GM18517 (cell line): ENCODE data around the gene CYP4F12.
"Not testable (repeated sequence)": the region's sequence is repeated elsewhere in the genome, so short reads cannot be mapped to it uniquely, and the experiment has no call there.

ENCODE experiments used
- ATAC-seq: cut with Tn5 transposase; IDR thresholded peaks from one replicate; pipeline ENCODE4 v1.9.1; 2021; ENCODE audit warnings: mild to moderate bottlenecking, moderate library complexity; ENCODE audit not compliant: unreplicated experiment

The CYP4F12 gene

DNA sequence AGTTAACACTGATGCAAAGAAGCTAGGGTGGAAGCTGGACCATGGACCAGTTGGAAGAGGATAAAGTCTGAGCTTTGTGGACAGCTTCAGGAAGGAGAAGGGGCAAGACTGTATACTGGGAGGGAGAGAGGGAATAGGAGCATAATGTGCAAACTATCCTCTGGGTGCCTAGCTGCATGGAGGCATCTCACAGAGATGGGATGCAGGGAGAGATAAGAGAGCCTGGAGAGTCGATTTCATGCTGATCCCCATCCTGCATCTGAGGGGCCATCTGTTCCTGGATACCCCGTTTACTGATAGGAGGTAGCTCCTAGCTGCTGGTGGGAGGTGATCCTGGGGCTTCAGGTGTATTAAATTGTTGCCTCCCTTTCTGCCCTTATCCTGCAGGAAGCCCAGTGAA is 23.4 kb upstream of the CYP4F12 start:
- ATAC-seq, result no peak

DNA sequence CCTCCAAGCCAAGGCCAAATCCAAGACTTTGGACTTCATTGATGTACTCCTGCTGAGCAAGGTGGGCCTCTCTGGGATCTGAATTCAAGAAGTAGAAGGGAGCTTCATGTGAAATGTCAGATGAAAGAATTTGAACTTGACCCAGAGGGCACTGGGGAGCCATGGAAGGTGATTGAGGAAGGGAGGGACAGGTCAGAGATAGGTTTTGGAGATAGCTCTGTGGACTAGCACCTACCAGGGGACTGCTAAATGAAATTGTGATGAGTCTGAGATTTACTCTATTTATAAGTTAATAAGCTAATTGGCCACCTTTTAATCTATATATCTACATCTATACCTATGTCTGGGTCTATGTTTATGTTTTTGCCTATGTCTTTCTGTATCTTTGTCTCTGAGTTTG is 22.8 kb upstream of the CYP4F12 start:
- not testable (repeated sequence) for ATAC-seq

DNA sequence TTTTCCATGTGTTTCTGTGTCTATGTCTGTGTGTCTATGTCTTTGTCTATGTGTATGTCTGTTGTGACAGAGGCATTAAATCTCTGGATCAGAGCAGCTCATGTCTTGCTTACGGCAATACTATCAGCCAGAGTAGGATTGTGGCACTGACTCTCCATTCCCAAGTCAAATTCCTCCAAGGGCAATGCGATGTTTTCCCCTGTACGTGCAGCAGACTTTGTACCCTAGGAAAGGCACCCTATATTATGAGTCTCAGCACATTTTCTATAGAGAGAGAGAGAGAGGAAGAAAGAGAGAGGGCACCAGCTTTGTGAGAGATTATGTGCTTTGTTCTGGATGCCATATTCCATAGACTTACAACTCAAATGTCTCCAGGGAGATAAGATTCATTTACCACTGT is 21.1 kb upstream of the CYP4F12 start:
- no peak for ATAC-seq

DNA sequence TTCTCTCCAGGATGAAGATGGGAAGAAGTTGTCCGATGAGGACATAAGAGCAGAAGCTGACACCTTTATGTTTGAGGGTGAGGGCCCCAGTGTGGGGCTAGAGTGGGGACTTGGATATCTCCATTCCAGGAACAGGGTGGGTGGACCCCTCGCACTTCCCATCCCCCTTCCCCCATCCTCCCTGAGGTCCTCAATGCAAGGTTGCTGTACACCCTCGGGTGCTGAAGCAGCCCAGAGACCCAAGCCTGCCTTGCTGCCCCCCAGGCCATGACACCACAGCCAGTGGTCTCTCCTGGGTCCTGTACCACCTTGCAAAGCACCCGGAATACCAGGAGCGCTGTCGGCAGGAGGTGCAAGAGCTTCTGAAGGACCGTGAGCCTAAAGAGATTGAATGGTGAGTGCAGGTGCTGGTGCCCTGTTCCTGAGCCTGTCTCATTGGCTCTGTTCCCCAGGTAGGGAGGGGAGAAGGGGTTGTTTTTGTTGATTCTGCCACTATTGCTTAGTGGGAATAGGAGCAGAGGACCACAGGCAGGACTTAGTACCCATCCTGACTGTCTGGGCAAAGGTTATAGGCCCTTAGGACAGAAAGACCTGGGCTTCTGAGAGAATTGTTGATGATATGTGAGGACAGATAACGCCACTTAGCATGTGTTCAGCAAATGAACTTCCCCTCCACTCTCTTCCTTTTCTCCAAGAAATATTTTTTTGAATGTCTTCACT is 20.2 kb upstream of the CYP4F12 start:
- no peak for ATAC-seq

DNA sequence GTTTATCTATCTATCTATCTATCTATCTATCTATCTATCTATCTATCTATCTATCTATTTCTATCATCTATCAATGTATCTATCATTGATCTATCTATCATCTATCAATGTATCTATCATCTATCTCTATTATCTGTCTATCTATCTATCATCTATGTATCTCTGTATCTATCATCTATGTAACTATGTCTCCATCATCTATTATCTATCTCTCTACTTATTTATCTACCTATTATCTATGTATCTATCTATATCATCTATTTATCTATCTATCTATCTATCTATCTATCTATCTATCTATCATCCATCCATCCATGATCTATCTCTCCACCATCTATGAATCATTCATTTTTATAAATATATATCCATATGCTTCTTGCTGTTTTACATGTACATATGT is 16.4 kb upstream of the CYP4F12 start:
- ATAC-seq, result no peak

DNA sequence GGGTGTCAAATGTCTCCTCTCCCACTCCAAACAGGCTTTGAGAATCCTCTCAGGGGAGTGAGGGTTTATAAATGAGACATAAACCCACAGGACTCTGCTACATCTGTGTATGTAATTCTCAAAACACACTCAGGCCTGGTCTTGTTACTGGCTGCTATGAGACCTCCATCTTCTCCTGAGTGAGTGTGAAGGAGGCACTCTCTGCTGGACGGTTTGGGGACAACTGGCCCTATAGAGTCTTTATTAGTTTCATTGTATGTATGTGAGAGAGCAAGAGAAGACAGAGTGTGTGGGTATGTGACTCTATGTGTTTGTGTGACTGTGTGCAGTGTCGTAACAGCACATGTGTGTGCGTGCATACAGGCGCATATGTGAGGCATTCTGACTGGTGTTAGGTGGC is 9.6 kb upstream of the CYP4F12 start:
- ATAC-seq, result no peak

DNA sequence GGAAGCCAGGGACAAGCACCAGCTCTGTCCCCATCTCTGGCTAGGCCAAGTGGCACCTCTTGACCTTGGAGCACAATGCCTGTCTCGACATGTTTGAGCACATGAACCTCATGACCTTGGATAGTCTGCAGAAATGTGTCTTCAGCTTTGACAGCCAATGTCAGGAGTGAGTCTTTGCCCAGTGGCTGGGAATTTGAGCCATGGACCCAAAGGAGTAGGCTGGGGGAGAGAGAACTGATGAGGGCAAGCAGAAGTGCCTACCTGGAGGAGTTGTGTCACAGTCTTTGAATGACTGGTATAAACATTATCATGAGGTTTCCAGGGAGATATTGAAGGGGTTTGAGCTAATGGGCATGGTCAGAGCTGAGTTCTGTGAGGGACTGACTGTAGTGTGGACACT is 6.7 kb upstream of the CYP4F12 start:
- no peak for ATAC-seq

DNA sequence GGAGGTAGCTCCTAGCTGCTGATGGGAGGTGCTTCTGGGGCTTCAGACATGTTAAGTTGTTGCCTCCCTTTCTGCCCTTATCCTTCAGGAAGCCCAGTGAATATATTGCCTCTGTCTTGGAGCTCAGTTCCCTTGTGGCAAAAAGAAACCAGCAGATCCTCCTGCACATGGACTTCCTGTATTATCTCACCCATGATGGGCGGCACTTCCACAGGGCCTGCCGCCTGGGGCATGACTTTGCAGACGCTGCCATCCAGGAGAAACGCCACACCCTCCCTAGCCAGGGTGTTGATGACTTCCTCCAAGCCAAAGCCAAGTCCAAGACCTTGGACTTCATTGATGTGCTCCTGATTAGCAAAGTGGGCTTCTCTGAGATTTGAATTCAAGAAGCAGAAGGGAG is 6.0 kb upstream of the CYP4F12 start:
- no peak for ATAC-seq

DNA sequence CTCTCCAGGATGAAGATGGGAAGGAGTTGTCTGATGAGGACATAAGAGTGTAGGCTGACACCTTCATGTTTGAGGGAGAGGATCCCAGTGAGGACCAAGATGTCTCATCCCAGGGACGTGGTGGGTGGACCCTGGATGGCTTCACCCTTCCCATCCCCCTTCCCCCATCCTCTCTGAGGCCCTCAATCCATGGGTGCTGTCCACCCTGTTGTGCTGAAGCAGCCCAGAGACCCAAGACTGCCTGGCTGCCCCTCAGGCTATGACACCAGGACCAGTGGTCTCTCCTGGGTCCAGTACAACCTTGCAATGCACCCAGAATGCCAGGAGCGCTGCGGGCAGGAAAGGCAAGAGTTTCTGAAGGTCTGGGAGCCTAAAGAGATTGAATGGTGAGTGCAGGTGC is 3.4 kb upstream of the CYP4F12 start:
- no peak for ATAC-seq

DNA sequence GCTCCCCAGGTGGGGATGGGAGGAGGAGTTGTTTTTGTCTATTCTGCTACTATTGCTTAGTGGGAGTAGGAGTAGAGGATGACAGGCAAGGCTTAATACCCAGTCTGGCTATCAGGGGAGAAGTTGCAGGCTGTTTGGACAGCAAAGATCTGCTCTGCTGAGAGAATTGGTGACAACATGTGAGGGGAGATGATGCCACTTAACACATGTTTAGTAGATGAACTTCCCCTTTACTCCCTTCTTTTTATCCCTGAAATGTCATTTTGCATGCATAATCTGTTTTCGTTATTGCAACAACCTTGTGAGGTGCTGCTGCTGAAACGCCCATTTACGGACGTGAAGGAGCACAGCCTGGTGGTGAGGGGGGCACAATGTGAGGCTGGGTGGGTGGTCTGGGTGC is 3.0 kb upstream of the CYP4F12 start:
- ATAC-seq, result no peak

DNA sequence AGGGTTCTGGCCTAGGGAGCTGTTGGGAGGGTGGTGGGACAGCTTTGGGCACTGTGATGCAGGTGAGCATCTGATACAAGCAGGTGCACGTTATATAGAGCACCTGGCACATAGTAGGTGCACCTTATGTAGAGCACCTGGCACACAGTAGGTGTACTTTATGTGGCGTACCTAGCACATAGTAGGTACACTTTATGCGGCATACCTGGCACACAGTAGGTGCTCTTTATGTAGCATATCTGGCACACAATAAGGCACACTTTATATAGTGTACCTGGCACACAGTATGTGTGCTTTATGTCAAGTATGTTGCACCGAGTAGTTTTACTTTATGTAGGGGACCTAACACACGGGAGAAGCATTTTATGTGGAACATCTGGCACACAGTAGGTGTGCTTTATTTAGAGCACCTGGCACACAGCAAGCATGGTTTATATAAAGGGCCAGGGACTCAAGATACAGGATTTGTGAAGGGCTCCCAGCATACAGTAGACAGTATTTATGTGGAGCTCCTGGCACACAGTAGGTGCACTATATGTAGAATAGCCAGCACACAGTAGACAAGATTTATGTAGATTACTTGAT is 1.6 kb upstream of the CYP4F12 start:
- ATAC-seq, result no peak

DNA sequence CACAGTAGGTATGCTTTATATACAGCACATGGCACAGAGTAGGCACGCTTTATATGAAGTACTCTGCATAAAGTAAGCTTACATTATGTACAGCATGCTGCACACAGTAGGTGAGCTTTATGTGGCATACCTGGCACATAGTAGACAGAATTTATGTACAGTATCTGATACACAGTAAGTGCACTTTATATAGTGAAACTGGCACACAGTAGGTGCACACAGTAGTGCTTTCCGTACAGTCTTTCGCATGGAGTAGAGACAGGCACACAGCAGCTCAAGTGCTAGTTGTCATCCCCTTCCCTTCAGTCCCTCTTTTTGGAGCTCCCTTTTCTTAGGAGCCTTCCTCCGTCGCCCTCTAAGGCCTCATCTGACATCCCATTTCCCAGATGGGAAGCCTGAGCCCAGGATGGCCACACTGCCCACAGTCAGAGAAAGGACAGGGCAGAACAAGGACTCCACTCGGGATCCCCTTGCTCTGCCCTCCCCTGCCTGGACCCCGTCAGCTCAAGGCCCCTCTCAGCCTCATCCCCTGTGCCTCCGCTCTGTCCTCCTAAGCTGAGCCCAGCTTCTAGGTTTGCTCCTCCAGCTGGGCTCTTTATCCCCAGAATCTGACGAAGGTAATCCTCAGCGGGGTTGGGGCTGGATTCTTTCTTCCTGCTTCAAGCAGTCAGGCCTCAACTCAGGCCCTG is 852 bp upstream of the CYP4F12 start:
- no peak for ATAC-seq

DNA sequence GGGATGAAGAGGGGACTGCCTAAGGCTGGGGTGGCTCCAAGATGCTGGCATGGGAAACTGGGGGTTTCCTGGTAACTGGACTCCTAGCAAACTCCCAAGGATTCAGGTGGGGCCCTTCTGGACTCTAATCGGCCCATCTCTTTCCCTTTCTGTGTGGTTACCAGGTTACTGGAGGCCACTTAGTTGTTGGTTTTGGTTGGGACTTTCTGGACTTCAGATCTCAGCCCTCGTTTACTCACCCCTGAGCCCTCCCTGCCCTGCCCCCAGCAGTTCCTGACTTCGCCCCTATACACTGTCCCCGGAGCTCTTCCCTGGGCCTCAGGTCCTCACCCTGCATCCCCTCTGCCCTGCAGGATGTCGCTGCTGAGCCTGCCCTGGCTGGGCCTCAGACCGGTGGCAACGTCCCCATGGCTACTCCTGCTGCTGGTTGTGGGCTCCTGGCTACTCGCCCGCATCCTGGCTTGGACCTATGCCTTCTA is 328 bp downstream of the CYP4F12 start:
- no peak for ATAC-seq

DNA sequence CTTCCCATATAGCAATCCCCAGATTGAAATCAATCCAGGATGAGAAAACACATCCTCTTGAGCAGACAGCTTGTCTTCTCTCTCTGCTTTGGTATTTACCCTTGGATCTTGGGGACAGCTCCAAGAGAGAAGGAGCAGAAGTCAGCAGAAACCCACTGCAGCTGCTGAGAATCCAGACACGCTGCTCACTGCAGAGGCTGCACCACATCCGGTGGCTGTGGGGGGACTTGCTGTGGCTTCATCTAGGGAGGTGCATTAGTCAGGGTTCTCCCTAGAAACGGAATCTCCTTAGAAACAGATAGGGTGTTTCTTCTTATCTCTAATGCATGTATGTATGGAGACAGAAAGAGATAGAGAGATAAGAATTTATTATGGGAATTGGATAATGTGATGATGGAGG is 2.7 kb downstream of the CYP4F12 start:
- ATAC-seq, result no peak

DNA sequence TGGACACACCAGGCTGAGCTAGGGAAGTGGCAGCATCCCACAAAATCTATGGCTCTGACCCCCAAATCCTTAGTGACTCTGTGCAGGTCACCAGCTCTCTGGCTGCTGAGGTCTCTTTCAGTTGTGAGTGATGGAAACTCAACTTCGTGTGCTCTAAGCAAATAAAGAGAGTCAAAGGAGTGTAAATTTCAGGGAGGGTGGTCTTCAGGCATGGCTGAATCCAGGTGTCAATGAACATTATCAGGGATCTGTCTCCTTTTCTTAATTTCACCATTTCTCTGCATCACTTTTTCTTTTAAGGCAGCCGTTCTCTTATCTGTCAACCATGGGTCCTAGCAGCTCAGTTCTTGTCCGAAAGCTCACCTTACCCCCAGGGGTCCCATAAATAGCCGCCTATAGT is 6.2 kb downstream of the CYP4F12 start:
- ATAC-seq, result no peak

DNA sequence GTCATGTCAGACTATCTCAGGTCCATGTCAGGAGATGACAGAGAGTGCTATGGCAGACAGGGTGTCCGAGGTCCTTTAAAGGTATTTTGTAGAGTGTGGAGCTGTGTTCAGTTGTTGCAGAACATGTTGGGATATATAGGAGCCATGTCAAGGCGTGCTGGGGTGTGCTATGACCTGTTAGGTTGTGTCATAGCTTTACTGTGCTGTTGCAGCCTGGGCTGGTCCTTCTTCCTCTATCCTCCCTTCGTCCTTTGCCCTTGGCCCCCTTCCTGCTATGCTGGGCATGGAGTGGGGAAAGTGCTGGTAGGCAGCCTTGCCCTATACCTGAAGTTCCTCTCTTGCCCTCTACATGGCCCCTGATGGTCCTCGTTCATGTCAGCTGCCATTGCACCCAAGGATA is 7.0 kb downstream of the CYP4F12 start:
- ATAC-seq, result not testable (repeated sequence)

DNA sequence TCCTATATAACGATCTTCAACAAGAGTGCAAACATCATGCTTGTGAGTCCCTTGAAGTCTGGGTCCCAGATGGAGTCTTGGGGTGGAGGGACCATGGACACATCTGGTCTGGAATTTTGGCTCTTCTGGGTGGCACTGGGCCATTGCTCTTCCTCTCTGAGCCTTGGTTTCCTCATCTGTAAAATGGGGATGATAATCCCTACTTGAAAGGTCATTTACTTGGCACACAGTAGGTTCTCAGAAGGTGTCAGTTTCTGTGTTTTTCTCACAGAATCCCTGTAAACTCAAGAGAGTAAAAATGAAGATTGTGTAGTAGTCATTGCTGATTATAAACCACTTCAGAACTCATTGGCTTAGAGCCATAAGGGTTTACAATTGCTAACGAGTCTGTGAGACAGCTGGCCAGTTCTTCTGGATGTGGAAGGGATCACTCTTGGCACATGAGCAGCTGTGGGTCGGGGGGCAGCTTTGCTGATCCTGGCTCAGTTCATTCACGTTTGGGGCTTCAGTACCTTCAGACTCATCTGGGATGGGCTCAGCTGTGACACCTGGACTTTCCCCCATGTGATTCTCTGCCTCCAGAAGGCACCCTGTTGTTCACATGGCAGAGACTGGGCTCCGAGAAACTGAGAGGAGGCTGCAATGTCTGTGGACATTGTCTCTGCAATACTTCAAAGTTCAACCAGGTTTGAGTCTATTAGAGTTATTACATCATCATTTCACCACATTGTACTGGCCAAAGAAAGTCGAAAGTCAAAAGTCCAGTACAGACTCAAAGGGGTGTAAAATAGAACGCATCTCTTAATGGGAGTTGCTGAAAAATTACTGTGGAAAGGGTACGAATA is 7.8 kb downstream of the CYP4F12 start:
- no peak for ATAC-seq

DNA sequence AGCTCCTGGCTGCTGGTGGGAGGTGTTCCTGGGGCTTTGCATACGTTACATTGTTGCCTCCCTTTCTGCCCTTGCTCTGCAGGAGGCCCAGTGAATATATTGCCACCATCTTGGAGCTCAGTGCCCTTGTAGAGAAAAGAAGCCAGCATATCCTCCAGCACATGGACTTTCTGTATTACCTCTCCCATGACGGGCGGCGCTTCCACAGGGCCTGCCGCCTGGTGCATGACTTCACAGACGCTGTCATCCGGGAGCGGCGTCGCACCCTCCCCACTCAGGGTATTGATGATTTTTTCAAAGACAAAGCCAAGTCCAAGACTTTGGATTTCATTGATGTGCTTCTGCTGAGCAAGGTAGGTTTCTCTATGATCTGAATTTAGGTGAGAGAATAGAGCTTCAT is 10.5 kb downstream of the CYP4F12 start:
- ATAC-seq, result no peak

DNA sequence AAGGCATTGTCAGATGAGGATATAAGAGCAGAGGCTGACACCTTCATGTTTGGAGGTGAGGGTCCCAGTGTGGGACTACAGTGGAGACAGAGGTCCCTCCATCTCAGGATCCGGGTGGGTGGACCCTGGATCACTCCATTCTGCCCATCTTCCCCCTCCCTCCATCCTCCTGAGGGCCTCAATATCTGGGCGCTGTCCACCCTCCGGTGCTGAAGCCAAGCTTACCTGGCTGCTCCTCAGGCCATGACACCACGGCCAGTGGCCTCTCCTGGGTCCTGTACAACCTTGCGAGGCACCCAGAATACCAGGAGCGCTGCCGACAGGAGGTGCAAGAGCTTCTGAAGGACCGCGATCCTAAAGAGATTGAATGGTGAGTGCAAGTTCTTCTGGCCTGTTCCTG is 11.9 kb downstream of the CYP4F12 start:
- no peak for ATAC-seq

DNA sequence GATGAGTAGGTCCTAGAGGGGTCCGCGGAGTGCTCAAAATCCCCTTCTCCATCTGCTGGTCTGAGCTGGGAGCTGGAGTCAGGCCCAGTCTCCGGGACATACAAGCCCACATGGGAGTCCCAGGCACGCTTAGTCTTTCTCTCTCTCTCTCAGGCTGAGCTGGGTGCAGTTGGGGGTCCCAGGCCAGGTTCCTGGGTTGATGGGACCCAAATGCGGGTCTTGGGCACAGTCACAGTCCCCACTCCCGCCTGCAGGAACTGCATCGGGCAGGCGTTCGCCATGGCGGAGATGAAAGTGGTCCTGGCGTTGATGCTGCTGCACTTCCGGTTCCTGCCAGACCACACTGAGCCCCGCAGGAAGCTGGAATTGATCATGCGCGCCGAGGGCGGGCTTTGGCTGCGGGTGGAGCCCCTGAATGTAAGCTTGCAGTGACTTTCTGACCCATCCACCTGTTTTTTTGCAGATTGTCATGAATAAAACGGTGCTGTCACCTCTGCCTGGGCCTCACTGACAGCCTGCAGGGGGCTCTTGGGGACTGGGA is 23.8 kb downstream of the CYP4F12 start:
- ATAC-seq, result no peak
